GM12872 (cell line): ENCODE data around the gene SLC18A2.

Experiments used
- TF ChIP-seq, protein P1 (sequence below): IDR thresholded peaks from 3 replicates; pipeline ENCODE4 v1.5.1; 2011; ENCODE audit warnings: low read depth, mild to moderate bottlenecking, low read length, moderate library complexity; ENCODE audit not compliant: insufficient read depth

The SLC18A2 gene

GRCh38 chr10:117250411-117250810, 9.5 kb downstream of the SLC18A2 start:
- TF ChIP-seq, protein P1, sequence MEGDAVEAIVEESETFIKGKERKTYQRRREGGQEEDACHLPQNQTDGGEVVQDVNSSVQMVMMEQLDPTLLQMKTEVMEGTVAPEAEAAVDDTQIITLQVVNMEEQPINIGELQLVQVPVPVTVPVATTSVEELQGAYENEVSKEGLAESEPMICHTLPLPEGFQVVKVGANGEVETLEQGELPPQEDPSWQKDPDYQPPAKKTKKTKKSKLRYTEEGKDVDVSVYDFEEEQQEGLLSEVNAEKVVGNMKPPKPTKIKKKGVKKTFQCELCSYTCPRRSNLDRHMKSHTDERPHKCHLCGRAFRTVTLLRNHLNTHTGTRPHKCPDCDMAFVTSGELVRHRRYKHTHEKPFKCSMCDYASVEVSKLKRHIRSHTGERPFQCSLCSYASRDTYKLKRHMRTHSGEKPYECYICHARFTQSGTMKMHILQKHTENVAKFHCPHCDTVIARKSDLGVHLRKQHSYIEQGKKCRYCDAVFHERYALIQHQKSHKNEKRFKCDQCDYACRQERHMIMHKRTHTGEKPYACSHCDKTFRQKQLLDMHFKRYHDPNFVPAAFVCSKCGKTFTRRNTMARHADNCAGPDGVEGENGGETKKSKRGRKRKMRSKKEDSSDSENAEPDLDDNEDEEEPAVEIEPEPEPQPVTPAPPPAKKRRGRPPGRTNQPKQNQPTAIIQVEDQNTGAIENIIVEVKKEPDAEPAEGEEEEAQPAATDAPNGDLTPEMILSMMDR, result no peak

- TF ChIP-seq, protein P1, result no peak
These were observed 13.0 kb downstream of the SLC18A2 start for GRCh38 chr10:117253908-117254307.

- TF ChIP-seq, protein P1, result no peak
These were observed 13.4 kb downstream of the SLC18A2 start for GRCh38 chr10:117254338-117254737.

GRCh38 chr10:117254774-117255735, 14.1 kb downstream of the SLC18A2 start:
- TF ChIP-seq, protein P1, result no peak

GRCh38 chr10:117255835-117256460, 15.0 kb downstream of the SLC18A2 start:
- TF ChIP-seq, protein P1, result no peak

DNA sequence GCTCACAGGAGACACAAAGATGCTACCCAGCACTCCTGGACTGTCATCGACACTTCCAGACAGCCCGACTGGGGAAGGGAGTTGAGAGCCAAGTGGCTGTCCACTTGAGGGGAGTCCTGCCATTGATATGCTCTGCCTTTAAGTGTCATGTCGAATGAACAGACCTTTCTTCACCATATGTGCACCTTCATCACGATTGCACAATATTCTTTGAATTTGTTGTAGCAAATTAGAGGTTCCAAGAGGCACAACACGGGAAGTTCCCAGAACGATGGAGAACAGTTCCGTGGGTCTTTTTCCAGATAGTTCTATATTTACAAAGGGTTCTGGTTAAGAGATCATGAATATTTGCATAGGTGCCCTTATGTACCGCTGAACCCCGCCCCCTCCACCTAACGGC, 16.0 kb downstream of the SLC18A2 start:
- TF ChIP-seq, protein P1, result no peak

- TF ChIP-seq, protein P1, result no peak
These were observed 16.8 kb downstream of the SLC18A2 start for GRCh38 chr10:117257721-117258120.
